Stimulated activated CD4-positive, alpha-beta T cell treated with anti-CD3 and anti-CD28 coated beads, TNF-alpha, amount 100 ng/mL, for 1 hour (primary cell): ENCODE data around the gene OPTC.
A peak's percentile ranks its signal among the peaks of the same experiment; 100 is the strongest.

Source experiments
- DNase-seq, 3 donors: peaks; one replicate each; pipeline ENCODE4 v3.0.0-alpha.2; 2020; ENCODE audit warnings: low read depth in 3 of 3, low spot score in 1 of 3

Gene OPTC

DNA sequence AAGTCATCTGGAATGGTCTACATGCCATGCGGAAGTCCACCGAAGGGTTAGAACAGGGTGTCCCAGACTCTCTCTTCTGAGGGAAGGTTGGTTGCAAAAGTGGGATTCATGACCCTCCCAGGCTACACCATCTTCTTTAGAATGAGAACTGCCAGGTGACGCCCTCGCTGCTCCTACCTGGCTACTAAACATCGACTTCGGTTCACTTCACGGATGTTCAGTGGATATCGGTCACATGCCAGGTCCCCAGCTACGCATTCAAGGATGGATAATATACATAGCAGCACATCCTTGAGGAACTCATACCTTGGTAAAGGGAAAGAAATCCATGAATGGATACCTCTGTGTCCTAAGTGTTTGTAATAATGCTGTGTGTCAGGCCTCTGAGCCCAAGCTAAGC lies 3.3 kb upstream of the OPTC start:
- no peak for DNase-seq

GRCh38 chr1:203491664-203492063 lies 2.3 kb upstream of the OPTC start:
- no peak for DNase-seq

GRCh38 chr1:203492082-203492747 lies 1.7 kb upstream of the OPTC start:
- no peak for DNase-seq

GRCh38 chr1:203492748-203493130 lies 1.2 kb upstream of the OPTC start:
- no peak for DNase-seq

DNA sequence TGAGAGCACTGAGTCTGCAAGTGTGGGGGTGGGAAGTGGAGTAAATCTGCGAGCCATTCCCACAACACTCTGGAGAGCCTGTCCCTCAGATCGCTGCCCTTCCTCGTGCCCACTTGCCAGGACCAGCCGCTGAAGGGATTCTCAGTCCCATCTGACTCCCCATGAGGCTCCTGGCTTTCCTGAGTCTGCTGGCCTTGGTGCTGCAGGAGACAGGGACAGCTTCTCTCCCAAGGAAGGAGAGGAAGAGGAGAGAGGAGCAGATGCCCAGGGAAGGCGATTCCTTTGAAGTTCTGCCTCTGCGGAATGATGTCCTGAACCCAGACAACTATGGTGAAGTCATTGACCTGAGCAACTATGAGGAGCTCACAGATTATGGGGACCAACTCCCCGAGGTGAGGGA lies 1.9 kb downstream of the OPTC start:
- no peak for DNase-seq

- no peak for DNase-seq
These were observed 3.4 kb downstream of the OPTC start for GRCh38 chr1:203497269-203497777.

DNA sequence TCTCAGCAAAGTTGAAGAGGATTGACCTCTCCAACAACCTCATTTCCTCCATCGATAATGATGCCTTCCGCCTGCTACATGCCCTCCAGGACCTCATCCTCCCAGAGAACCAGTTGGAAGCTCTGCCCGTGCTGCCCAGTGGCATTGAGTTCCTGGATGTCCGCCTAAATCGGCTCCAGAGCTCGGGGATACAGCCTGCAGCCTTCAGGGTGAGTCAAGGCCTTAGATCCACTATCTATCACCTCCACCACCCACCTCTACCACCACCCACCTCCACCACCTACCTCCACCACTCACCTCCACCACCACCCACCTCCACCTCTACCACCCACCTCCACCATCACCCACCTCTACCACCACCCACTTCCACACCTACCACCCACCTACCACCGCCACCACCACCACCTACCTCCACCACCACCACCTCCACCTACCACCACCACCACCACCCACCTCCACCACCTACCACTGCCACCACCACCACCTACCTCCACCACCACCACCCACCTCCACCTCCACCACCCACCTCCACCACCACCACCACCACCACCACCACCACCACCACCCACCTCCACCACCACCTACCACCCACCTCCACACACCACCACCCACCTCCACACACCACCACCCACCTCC lies 5.8 kb downstream of the OPTC start:
- no peak for DNase-seq

DNA sequence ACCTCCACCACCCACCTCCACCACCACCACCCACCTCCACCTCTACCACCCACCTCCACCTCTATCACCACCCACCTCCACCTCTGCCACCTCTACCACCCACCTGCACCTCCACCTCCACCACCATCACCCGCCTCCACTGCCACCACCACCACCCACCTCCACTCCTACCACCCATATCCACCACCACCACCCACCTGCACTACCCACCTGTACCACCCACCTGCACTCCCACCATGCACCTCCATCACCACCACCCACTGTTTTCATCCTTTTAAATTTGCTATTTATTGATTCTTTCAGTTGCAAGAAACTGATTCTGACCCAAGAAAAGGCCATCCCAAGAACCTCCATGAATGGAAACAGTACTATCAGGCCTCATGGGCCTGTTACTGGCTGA lies 6.3 kb downstream of the OPTC start:
- no peak for DNase-seq

DNA sequence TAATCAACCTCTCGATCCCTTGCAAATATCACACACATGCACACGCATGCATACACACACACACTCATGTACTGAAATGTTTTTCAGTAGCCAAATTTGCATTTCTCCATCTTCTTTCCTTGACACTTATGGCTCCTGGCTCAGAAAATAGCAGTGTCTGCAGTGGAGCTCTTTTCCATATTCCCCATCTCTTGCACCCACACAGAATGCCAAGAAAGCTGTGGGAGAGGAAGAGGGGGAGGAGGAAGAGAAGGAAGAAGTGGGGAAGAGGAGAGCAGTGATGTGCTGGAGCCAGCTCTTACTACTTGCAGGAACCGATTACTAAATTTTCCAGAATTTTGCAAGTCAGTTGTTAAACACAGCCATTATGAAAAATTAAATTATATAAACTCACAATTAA lies 9.9 kb downstream of the OPTC start:
- DNase-seq, result no peak

- peak; percentile 40 to 71 (median 51) for DNase-seq
These were observed 10.7 kb downstream of the OPTC start for GRCh38 chr1:203504400-203505250.

GRCh38 chr1:203505526-203506204 lies 11.7 kb downstream of the OPTC start:
- DNase-seq, result no peak

DNA sequence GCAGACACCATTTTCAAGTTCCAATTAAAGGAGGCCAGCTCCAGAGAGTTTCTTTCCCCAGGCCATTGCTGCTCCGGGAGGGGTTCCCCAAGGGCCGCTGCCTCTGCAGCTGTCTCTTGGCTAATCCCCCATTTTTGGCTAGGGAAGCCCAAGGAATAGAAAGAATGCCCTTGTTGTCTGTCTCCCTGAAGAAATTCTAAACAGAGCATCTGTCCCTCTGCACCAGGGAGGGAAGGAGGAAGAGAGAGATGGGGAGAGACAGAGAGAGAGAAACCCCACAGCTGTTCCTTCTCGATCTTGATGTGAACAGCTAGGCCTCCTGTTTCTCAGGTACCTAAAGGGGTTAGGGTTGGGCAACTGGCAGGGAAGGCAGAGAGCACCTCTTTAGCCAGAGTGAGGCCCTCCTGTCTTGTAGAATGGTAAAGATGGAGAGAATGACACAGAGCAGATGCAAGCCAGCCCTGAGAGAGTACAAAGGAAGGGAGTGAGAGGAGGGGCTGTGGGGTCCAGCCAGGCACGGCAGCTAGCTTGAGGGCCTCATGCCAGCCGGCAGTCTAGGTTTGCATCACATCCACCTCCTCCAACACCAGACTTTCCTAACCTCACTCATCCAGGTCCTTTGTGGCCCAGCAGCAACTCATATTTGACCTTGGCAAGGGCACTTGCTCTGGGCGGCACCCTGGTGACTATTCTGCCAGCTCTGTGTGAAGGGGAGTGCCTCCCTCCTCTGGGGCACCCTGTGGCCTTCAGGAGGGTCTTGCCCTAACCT lies 13.1 kb downstream of the OPTC start:
- no peak for DNase-seq

DNA sequence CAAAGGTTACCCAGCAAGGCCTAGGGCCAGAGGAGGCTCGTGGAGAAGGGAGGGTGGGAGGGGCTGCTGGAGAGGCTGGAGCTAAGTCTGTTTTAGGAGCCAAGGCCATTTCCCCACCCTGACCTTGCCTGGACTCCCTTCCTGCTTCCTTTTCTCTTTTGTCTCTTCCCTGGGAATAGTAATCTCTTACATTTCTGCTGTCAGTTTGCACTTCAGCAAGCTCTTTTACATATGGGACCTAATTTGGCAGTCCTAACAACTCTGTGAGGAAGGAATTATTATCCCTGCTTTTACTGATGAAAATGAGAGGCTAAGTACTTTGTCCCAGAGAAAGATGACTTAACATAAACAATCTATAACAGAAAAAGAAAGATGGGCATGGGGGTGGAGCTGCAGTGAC lies 13.8 kb downstream of the OPTC start:
- DNase-seq, result no peak

DNA sequence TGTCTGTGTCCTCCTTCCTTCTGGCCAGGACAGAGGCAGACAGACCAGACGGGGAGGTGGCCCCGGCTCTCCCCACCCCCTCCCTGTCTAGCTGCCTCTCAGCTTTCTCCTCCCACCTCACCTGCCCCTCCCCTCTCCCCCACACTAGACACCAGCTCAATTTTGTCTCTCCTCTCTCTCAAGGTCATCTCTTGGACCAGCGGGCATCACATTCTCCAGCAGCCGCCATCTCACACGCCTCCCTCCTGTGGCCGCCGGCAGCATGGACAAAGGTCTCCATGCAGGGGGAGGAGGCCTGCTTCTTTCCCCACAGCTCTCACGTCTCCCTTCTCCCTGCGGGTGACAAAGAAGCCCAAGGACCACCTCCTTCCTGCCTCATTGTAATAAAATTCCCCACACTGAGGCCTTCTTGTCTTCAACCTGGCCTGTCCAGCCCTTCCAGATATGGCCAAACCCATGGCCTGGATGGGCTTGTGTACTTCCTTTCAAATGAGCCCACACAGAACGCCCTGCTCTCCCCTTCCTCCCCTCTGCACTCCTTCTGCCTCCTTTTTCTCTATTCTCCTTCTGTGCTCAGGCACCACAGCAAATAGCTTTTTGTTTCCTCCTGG lies 14.6 kb downstream of the OPTC start:
- no peak for DNase-seq

- no peak for DNase-seq
These were observed 15.2 kb downstream of the OPTC start for GRCh38 chr1:203509135-203509534.

DNA sequence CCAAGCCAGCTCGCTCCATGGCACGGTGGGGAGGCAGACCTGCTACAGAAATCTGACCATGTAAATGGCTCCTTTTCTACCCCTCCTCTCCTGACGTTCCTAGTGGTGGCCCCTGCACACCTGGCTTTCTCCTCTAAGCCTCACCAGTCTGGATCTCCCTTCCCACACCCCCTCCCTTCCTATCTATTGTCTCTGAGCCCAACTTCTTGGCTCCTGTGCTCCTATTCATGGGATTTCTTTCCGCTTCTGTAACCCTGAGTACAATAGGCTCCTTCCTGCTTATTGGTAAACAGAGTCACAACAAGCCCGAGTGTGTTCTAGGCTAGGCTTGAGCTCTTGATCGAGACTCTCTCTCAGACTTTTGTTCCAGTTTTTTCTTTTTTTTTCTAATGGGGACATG lies 17.6 kb downstream of the OPTC start:
- no peak for DNase-seq

- DNase-seq, result no peak
These were observed 18.0 kb downstream of the OPTC start for GRCh38 chr1:203511930-203512329.

- DNase-seq, result no peak
These were observed 18.5 kb downstream of the OPTC start for GRCh38 chr1:203512517-203512847.

DNA sequence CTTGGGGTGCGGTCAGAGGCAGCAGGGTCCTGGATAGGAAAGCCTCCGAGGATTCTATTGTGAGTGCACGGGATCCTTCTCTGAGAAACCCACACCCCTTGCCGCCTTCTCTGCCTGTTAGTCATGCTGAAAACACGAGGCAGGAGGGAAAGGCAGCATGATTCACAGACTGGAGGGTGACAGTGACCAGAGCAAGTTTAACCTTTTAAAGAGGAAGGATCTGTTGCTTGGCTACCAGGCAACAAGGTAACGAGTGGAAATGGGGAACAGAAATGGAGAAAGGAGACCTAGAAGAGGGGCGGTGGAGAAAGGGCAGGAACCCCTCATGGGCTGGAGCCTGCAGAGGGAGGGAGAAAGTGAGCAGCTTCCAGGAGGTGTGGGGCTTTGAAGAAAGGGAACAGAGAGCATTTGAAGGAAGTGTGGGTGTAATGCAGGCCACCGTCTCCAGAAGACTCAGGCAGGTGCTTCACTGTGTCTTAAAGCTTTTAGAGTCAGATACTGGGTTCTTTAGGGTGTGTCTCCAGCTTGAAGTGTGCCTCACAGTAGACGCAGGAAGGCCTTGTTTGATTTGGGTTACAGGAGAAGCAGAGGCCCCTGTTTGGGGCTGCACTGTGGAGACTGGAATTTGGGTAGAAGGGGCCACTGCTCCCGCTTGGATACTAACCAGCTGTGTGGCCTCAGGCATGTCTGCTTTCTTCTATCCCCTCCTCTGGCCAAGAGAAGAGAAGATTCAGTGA lies 19.1 kb downstream of the OPTC start:
- DNase-seq, result peak in 2 of 3 donors; percentile 9 to 19

DNA sequence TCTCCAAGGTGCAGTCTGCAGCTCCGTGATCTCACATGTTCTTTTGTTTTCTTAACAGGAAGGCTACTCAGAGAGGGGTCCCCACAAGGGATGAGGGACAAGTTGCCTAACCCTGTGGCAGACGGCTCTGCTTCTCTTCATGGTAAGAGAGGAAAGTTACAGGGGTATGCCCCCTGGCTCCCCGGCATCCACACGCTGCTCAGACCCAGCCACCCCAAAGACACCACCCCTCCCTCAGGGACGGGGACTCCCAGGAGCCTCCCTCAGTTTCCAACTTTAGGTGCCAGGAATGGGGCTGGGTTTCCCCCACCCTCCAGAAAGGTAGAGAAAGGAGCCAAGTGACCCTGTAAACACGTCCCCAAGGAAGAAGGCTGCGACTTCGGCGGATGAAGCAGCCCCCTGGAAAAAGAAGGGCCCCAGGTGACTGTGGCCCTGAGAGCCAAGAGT lies 19.7 kb downstream of the OPTC start:
- no peak for DNase-seq
